ENCODE results near the gene CTNNA3.

GRCh38 chr10:66381045-66381444 is 1315.0 kb downstream of the CTNNA3 start:
- TF ChIP-seq POLR2A (IDR thresholded peaks at IDR 0.05) (no peak), CTCF (IDR thresholded peaks at IDR 0.05) (no peak)

Measured in testis (tissue), 2 donors.